HepG2 (cell line): ENCODE data around the gene ZCCHC7. TPM values are rescaled to one million over a fixed set of nuclear protein-coding genes. Genes with fewer than 3 reads are reported as not detected.

Experiments used
- AHDC1 ChIP-seq: sonication (generic); formaldehyde crosslinking; IDR thresholded peaks from 2 replicates; pipeline ENCODE4 v1.5.1; 2020; ENCODE audit warnings: mild to moderate bottlenecking, missing genetic modification reagents, borderline replicate concordance
- EED ChIP-seq: sonication (generic); formaldehyde crosslinking; IDR thresholded peaks from 2 replicates; pipeline ENCODE4 v1.5.0; 2020; ENCODE audit warnings: mild to moderate bottlenecking, missing genetic modification reagents
- EZH2 ChIP-seq: conservative IDR thresholded peaks from 2 replicates; pipeline ENCODE4 v1.6.1; 2012; ENCODE audit warnings: mild to moderate bottlenecking, low read depth, low read length, moderate library complexity
- HNRNPLL ChIP-seq: fragments of 200-400 bp; formaldehyde crosslinking; IDR thresholded peaks from 2 replicates; pipeline ENCODE4 v1.6.1; 2017; ENCODE audit warnings: mild to moderate bottlenecking, low read depth, low read length; ENCODE audit not compliant: poor library complexity, severe bottlenecking
- HNRNPUL1 ChIP-seq: fragments of 200-400 bp; formaldehyde crosslinking; IDR thresholded peaks from 2 replicates; pipeline ENCODE4 v1.6.1; 2017; ENCODE audit warnings: low read depth, mild to moderate bottlenecking, low read length, moderate library complexity
- HOMEZ ChIP-seq: IDR thresholded peaks from 2 replicates; pipeline ENCODE4 v1.6.1; 2016; ENCODE audit warnings: low read depth
- KDM5B ChIP-seq: sonication (generic); formaldehyde crosslinking; IDR thresholded peaks from 2 replicates; pipeline ENCODE4 v1.4.0; 2020; ENCODE audit warnings: missing genetic modification reagents, mild to moderate bottlenecking, borderline replicate concordance
- MAFG ChIP-seq: sonication (generic); formaldehyde crosslinking; IDR thresholded peaks from 2 replicates; pipeline ENCODE4 v1.5.1; 2020; ENCODE audit warnings: mild to moderate bottlenecking, missing genetic modification reagents
- MEIS1 ChIP-seq: sonication (generic); formaldehyde crosslinking; IDR thresholded peaks from 2 replicates; pipeline ENCODE4 v1.9.0; 2021; ENCODE audit warnings: mild to moderate bottlenecking, missing genetic modification reagents, moderate library complexity, borderline replicate concordance
- NFIC ChIP-seq: IDR thresholded peaks from 2 replicates; pipeline ENCODE4 v1.6.1; 2012; ENCODE audit warnings: mild to moderate bottlenecking, low read length, inconsistent platforms
- SPEN ChIP-seq: sonication (generic); formaldehyde crosslinking; IDR thresholded peaks from 2 replicates; pipeline ENCODE4 v1.5.1; 2020; ENCODE audit warnings: low read depth, mild to moderate bottlenecking, missing genetic modification reagents
- STAT5B ChIP-seq: sonication (generic); formaldehyde crosslinking; IDR thresholded peaks from 2 replicates; pipeline ENCODE4 v1.4.0; 2020; ENCODE audit warnings: missing genetic modification reagents
- YEATS4 ChIP-seq: sonication (generic); formaldehyde crosslinking; IDR thresholded peaks from 2 replicates; pipeline ENCODE4 v1.4.0; 2020; ENCODE audit warnings: missing genetic modification reagents, borderline replicate concordance
- ZFP36 ChIP-seq: fragments of 150-350 bp; IDR thresholded peaks from 2 replicates; pipeline ENCODE4 v1.6.1; 2018; ENCODE audit warnings: borderline replicate concordance, low read length, low read depth; ENCODE audit not compliant: partially characterized antibody
- ZNF234 ChIP-seq: sonication (generic); formaldehyde crosslinking; conservative IDR thresholded peaks from 2 replicates; pipeline ENCODE4 v1.5.1; 2020; ENCODE audit warnings: mild to moderate bottlenecking, missing genetic modification reagents
- ZNF530 ChIP-seq: sonication (generic); formaldehyde crosslinking; IDR thresholded peaks from 2 replicates; pipeline ENCODE4 v1.5.0; 2020; ENCODE audit warnings: low read depth, mild to moderate bottlenecking, missing genetic modification reagents
- ZNF546 ChIP-seq: sonication (generic); formaldehyde crosslinking; conservative IDR thresholded peaks from 2 replicates; pipeline ENCODE4 v1.8.1; 2023; ENCODE audit warnings: mild to moderate bottlenecking, missing genetic modification reagents
- ZNF569 ChIP-seq: sonication (generic); formaldehyde crosslinking; IDR thresholded peaks from 2 replicates; pipeline ENCODE4 v1.5.0; 2020; ENCODE audit warnings: mild to moderate bottlenecking, missing genetic modification reagents, moderate library complexity, borderline replicate concordance
- ZNF589 ChIP-seq: sonication (generic); formaldehyde crosslinking; conservative IDR thresholded peaks from 2 replicates; pipeline ENCODE4 v1.8.0; 2022; ENCODE audit warnings: mild to moderate bottlenecking, moderate library complexity, missing genetic modification reagents
- ZNF616 ChIP-seq: sonication (generic); formaldehyde crosslinking; IDR thresholded peaks from 2 replicates; pipeline ENCODE4 v1.5.0; 2020; ENCODE audit warnings: low read depth, mild to moderate bottlenecking, missing genetic modification reagents
- polyA plus RNA-seq, 8 experiments: library from polyadenylated mRNA; depleted of rRNA in 3 of 8; stranded (reverse) in 7 of 8; unstranded in 1 of 8; fragments of >200 nt; fragmentation: Illumina TruSeq in 4 of 8; extraction: Trizol in 4 of 8; gene quantifications; 2 replicates each; pipeline versions ENCODE4 v1.2.1 to v1.2.3, GENCODE V29; 2011 to 2016; ENCODE audit warnings: low read depth in 4 of 8, missing spikeins in 1 of 8, mixed read lengths in 1 of 8; ENCODE audit not compliant: insufficient read depth in 1 of 8
- total RNA-seq, 5 experiments: library from RNA; depleted of rRNA; stranded (reverse); fragments of >200 nt; fragmentation: Illumina TruSeq; extraction: Trizol; gene quantifications; 2 replicates each; pipeline ENCODE4 v1.2.3, GENCODE V29; 2016; ENCODE audit warnings: low read depth in 1 of 5
- TF ChIP-seq, protein P1 (sequence below): sonication (generic); formaldehyde crosslinking; IDR thresholded peaks from 2 replicates; pipeline ENCODE4 v1.5.1; 2020; ENCODE audit warnings: missing genetic modification reagents, mild to moderate bottlenecking, borderline replicate concordance

The ZCCHC7 gene
- total and polyA plus RNA-seq, 2 of the 13 experiments (the other 11 are each of a cell fraction or from before 2014, with no cell fraction given): 13.6 to 19.3 TPM

GRCh38 chr9:37079370-37080164 lies 40.8 kb upstream of the ZCCHC7 start (continued):
- TF ChIP-seq YEATS4 (CRISPR knock-in tag) (peak; percentile 85), ZFP36 (no peak), SPEN (peak; percentile 93), ZNF589 (CRISPR knock-in tag) (peak; percentile 98), ZNF569 (CRISPR knock-in tag) (peak; percentile 36; the same call in 1 of the 2 replicates), ZNF616 (CRISPR knock-in tag) (peak; percentile 97), ZNF530 (CRISPR knock-in tag) (peak; percentile 96), HOMEZ (CRISPR knock-in tag) (peak; percentile 60; the same call in 1 of the 2 replicates), NFIC (no peak), ZNF234 (CRISPR knock-in tag) (0 out of 2 replicates have a peak, but pooled peaks have one; percentile 21), AHDC1 (CRISPR knock-in tag) (no peak; the same call in 1 of the 2 replicates), KDM5B (CRISPR knock-in tag) (peak; percentile 100), STAT5B (peak; percentile 94), EED (CRISPR knock-in tag) (peak; percentile 99), HNRNPUL1 (no peak), MAFG (CRISPR knock-in tag) (no peak), ZNF546 (peak; percentile 100), HNRNPLL (no peak), EZH2 (no peak), MEIS1 (CRISPR knock-in tag) (peak; percentile 91)
- TF ChIP-seq, protein P1, sequence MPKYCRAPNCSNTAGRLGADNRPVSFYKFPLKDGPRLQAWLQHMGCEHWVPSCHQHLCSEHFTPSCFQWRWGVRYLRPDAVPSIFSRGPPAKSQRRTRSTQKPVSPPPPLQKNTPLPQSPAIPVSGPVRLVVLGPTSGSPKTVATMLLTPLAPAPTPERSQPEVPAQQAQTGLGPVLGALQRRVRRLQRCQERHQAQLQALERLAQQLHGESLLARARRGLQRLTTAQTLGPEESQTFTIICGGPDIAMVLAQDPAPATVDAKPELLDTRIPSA (CRISPR knock-in tag): peak; percentile 94
